NCI-H748 (cell line): Measurements from ENCODE around the gene RPS15.

Experiments
- DNase-seq: peaks from one replicate; lab custom pipeline; 2025; ENCODE audit not compliant: unreplicated experiment; lab: John Stamatoyannopoulos, UW

The RPS15 gene

GRCh38 chr19:1401889-1402217, 36.3 kb upstream of the RPS15 start:
- DNase-seq: no peak

- no peak for DNase-seq
Measured at GRCh38 chr19:1402411-1403070, 35.7 kb upstream of the RPS15 start.

GRCh38 chr19:1406774-1407527, 31.2 kb upstream of the RPS15 start:
- DNase-seq: peak; percentile 96

- DNase-seq: no peak
Measured at GRCh38 chr19:1407528-1408299, 30.5 kb upstream of the RPS15 start, which contains the start of gene DAZAP1. TSS of gene DAZAP1 (plus strand) at chr19:1407586. CDS start at chr19:1407774, 188 bp downstream.

GRCh38 chr19:1408300-1409203, 29.6 kb upstream of the RPS15 start:
- DNase-seq: peak; percentile 29

GRCh38 chr19:1409204-1410005, 28.8 kb upstream of the RPS15 start:
- DNase-seq: no peak

GRCh38 chr19:1410136-1410786, 27.9 kb upstream of the RPS15 start:
- no peak for DNase-seq

GRCh38 chr19:1410789-1411188, 27.4 kb upstream of the RPS15 start:
- no peak for DNase-seq

GRCh38 chr19:1411255-1412191, 26.7 kb upstream of the RPS15 start:
- no peak for DNase-seq

- no peak for DNase-seq
Measured at GRCh38 chr19:1412323-1412923, 25.8 kb upstream of the RPS15 start.

- no peak for DNase-seq
Measured at GRCh38 chr19:1412995-1413800, 25.0 kb upstream of the RPS15 start.

GRCh38 chr19:1416014-1416841, 22.0 kb upstream of the RPS15 start:
- no peak for DNase-seq

- DNase-seq: no peak
Measured at GRCh38 chr19:1417145-1417544, 21.1 kb upstream of the RPS15 start.

- no peak for DNase-seq
Measured at GRCh38 chr19:1417681-1418495, 20.3 kb upstream of the RPS15 start.

GRCh38 chr19:1418496-1418775, 19.8 kb upstream of the RPS15 start:
- no peak for DNase-seq
